HG03571 (cell line): ENCODE data around the gene RNF150.
A peak's percentile ranks its signal among the peaks of the same experiment; 100 is the strongest.

Experiments
- ATAC-seq: cut with Tn5 transposase; IDR thresholded peaks from one replicate; pipeline ENCODE4 v1.9.1; 2021; ENCODE audit not compliant: unreplicated experiment

RNF150 gene

DNA sequence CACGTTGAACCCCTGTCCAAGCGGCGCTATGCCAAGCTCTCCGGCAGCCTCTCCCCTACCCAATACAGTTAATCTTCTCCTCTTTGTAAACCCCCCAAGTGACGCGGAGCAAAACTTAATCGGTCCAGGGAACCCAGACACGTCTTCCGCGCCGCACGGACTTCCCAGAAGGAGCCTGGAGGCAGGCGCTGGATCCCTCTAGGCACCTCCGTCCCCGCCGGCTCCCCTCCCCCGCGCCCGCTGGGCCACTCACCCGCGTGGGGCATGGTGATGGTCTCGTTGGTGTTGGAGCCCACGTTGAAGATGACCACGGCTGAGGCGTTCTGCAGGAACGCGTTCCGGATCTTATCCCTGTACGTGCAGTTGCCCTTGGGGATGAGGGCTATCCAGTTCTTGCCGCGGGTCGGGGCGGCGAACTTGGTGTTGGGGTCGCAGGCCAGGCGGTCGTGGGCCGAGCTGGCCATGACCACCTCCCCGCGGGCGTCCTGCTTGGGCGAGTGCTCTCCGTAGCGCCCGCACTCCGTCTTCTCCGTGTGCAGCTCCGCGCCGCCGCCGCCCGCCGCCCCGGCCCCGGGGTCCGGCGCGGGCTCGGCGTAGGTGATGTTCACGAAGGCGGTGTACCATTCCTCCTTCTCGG, 1.1 kb downstream of the RNF150 start:
- ATAC-seq: no peak

DNA sequence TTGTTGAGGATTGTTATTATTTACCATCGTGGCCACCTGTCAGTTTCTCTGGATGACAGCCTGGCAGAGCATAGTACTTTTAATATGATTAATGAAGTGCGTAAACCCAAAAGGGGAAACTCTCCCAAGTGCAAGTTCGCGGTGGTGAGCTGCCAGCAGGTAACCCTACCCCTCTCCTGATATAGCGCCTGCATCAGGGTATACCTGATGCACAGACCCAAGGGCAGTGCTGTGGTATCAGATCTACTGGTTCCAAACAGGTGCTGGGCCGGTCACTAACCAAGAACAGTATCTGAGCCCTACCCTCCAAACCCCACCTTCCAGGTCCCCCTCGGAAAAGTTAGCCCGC, 1.6 kb downstream of the RNF150 start:
- no peak for ATAC-seq

DNA sequence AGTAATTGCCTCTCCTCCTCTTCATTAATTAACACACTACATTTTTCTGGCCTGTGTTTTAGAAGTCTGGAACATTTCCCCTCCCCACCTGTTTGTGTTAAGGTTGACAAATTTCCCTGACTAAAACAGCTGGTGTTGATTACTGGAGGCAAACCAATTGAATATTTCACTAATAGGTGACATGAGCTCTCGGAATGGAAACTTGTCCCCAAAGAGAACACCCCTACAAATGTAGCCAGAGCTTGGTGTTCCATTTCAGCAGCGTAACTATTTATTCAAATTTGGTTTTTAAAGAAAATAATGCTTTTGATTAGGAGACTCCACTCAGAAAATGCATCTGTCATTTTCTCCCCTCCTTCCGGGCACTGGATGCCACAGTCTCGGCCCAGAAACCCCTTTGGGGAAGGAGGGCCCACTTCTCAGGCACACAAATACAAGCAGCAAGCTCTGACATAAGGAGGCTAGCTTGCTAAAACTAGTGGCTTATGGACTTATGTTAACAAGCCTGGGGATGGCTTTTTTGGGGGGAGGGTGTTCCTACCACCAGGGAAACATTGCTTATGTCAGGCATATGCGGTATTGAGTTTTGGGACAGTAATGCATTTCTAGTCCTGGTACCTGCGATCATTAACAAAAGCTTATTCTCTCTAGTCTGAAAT, 2.2 kb downstream of the RNF150 start:
- ATAC-seq: no peak

DNA sequence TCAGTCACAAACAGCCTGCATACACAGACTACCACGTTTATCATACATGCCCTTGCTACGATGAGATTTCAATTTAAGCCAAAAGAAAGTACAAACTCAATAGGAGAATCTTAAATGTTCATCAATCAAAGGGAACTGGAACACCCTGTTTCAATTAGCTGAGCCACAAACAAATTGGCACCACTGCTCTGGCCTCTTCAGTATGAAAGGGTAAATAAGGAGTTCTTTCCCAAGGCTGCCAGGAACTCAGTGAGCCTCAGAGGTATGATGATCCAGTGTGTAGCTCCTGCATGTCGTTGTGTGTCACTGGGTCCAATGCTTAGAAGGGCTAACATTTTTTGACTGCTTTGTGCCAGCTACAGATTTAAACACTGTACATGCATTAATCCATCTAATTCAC, 5.4 kb downstream of the RNF150 start:
- ATAC-seq: no peak

DNA sequence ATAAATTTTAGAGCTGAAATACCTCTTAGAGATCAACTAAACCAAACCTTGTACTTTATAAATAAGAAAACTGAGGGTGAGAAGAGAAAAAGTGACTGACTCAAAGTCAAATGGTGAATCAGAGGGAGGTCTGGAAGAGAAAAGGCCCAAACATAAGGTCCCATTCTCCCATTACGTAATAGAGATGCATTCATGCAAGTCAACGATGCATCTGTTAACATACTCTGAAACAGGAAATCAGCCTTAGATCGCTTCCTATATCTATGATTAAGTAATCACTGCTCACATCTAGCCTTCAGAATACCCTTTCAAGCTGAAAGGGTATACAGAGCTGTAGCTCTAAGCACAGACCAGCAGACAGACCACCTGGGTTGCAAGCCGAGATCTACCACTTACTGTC, 6.5 kb downstream of the RNF150 start:
- no peak for ATAC-seq

DNA sequence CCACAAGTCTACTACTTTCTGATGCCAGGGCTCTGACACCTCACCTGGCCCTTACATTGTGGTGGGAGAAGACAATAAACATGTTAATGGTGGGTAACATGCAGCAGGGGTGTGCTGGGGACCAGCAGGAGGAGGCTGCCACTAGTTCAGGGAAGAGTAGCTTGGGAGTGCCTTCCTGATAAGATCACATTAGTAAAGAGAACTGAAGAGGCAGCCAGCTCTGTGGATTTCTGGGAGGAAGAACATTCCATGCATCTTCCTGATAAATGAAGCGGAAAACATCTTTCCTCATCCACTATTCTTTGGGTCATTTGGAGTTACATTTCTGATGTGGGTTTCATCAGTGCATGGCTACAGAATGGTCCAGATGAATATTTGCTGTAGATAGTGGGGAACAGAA, 9.0 kb downstream of the RNF150 start:
- ATAC-seq: no peak

DNA sequence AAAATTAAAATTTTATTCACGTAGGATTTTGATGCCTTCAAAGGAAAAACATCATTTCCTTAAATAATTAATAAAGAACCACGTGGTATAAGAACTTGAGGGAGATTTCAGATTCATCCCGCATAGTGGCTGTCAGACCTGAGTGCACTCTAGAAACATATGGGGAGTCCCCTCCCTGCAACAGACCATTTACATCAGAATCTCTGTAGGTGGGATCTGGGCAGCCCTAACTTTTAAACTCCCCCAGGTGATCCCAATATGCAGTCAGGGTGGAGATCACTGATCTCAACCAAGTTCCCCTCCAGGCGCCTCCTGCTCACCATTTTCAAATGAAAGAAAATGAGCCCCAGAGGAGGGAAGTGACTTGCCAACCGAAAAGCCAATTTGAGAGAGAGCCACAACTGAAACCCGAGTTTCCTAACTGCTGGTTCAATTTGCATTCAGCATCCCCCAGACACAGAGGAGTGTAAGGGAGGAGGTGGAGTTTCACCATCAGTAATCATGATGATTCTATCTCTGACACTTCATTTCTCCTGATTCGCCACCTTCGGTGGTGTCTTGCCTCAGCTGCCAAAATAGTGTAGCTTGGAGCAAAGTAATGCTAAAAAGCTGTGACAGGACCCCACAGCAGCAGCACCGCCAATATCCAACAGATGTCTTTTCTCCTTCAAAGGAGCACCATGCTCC, 11.4 kb downstream of the RNF150 start:
- ATAC-seq: peak; percentile 73

DNA sequence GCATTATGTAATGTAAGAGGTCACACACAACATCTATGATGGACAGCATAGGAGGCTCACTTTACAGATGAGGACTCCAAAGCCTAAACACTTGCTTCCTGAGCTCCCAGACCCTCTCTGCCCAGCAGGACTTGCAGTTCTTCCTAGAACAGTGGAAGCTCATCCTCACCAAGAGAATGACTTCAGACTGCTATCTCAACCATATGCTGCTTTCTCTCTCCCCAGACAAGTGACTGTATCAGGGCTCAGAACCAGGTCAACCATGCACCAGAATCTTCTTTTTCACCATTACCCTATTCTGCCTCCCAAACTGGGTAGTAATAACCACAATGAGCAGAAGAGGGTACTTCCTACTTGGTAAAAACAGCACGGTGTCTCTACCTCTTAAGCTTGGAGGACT, 12.2 kb downstream of the RNF150 start:
- no peak for ATAC-seq

DNA sequence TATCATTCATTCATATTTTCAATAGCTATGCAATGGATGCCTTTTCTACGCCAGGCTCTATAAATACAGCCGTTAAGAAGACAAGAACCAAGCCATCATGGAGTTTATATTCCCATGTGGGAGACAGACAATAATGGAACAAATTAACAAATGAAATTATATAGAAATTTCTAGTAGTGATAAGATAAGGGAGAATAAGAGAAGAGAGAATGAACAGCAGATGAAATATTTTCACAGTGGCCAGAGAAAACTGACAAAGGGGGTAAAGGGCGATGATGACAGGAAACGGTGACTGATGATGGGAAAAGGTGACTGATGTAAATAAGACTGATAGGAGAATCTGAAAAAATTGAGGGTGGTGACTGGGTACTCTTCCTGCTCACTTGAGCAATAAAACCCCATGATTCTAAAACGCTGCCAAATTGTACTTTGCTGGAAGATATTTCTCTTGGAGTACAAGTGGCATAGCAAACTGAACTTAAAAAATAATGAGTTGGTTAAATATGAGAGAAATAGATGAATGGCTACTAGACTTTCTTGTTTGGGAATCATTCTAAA, 13.2 kb downstream of the RNF150 start:
- no peak for ATAC-seq

DNA sequence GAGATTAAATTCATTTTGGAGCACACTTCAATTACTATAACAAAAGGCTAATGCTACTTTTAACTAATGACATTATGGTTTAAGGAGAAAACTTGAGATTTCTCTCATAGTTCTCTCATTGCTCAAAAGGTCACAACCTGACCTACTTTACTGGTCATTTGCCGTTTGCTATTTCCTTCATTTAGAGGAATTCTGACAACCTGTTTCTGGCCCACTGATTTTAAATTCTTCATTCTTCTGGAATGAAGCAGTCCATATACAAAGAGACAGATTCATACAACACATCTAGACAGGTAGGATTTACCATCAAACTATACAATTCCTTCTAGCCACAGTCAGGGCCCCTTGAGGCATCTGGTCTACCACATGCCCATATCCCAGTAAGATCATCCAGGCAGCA, 14.2 kb downstream of the RNF150 start:
- ATAC-seq: no peak

DNA sequence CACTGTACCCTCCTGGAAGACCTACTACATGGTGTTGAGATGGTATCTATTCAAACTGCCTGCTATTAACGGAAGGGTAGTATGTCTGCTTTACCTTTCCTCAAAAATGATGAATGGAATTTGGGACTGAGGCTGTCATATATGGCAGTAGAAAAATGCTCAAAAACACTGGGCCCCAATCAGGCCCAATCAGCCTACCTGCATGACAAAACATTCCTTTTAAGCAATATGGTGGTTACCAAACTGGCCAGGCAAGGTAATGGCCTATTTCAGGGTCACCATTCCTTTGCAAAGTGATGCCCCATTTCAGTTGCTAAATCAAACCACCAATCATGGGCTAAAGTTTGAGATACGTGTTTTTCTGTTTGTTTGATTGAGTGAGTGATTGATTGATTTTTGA, 14.9 kb downstream of the RNF150 start:
- no peak for ATAC-seq

DNA sequence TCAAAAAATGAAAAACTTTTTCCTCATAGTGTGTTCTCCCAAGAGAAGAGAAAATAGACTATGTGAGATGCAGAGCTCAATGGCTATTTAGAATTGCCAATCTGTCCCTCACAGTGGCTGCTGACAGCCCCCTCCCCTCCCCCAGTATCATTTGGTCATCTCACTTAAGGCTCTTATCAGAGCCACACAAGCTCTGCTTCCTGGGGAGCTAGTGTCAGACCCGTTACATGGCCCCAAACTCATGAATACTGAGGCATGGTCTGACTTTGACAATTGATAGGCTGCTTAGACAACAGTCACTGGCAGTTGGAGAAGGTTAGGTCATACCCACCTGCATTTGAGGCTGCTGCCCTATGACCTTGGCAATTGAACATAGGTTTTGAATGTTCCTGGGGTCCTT, 15.3 kb downstream of the RNF150 start:
- no peak for ATAC-seq

DNA sequence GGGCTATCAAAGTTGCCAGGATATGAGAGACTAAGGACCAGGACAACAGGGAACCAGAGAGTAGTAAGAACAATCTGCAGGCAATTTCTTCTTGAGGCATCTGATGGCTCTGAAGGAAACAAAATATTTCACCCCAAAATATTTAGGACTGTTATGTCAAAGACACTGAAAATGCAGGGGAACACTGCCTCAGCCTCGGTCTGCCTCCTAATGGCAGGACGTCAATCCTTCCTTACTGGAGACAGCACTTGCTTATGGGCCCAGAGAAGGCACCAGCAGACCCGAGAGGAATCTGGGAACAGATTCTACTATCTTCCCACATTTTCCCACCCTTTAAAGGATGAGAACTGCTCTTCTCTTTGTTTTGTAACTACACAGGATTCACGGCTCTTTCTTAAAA, 23.3 kb downstream of the RNF150 start:
- no peak for ATAC-seq

DNA sequence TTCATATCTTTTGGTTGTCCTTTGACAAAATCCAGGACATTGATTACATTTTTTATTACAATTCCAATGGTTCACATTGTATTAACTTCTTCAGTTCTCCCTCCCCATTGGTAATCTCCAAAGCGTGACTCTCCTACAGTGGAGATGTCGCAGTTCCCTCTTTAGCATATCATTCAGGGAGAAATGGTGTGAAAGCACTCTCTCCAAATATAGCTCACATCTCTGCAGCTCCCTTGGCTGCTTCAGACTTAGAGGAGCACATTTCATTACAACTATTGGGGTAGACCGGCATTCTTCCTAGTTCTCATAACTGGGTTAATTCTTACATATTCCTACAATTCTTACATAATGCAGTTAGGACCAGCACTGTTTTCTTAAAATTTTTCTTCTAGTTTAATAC, 25.3 kb downstream of the RNF150 start:
- no peak for ATAC-seq

DNA sequence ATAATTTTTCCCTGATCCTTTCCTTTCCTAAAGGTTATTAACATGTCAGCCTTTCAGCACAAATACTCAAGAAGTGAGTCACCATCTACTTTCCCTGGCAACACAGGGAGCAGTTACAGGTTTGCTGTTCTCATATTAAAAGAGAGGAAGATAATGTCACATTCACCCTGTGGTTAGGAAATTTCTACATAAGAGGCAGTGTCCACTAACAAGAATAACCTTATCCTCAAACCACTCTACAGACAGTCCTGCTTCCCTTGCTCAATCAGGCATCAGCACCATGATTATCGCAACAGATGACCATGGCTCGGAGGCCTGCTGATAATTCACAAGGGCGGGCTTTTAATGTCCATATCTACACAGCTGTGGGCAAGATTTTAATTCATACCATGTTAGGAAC, 30.9 kb downstream of the RNF150 start:
- ATAC-seq: no peak

DNA sequence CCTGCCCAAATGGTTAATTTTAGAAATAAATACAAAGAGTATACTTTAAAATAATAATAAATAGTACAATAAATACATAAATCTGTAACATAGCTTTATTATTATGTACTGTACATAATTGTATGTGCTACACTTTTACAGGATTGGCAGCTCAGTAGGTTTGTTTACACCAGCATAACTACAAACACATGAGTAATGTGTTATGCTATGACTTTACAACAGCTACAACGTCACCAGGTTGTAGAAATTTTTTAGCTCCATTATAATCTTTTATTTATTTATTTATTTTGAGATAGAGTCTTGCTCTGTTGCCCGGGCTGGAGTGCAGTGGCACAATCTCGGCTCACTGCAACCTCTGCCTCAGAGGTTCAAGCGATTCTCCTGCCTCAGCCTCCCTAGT, 31.8 kb downstream of the RNF150 start:
- no peak for ATAC-seq

DNA sequence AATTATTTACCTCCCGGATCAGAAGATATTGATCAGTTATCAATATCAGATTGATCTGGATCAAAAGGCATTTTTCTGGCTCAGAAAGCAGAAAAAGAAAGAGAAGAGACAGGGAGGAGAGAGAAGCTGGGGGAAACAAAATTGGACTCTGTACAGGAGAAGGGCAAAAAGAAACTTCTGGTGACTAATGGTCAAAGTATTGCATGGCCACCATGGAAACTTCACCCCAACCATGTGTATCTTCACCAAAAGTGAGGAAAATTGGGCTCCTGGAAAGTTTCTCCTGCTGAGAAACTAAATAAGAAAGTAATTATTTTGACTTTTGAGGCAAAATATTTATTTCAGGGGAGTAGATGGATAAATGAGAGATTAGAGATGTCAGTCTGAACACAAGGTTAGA, 33.9 kb downstream of the RNF150 start:
- no peak for ATAC-seq

DNA sequence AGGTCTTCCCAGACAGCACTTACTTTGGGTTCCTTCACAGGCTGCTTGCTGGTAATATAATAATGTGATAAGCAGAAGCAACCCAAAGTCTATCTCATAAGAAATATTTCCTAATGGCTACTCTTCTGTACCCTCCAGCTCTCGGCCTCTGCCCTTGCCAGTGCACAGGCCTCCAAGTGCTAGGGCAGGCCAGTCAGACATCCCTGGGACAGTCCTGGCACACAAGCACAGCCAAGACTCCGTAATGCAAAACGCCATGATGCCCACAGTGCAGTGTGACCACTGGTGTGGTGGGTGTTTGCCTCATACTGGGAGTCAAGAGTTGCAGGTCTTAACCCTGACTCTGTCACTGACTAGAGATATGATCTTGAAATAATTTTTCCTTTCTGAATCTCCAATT, 35.1 kb downstream of the RNF150 start:
- no peak for ATAC-seq

DNA sequence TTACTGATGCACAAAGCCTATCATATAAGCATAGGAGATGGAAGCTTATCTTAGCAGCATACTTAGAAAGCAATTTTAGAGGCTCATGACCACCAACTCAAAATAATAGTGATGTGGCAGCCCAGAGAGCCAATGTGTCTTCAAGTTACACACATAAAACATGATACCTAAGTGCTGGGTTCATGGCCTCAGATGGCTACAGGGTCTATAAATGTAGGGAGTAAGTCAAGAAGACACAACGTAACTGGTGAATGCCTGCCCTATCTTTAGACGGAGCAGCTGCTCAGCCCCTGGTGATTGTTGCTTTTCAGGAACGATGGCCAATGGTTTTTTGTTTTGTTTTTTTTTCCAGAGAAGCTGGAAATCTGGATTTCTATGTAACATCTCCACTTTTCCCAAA, 42.8 kb downstream of the RNF150 start:
- ATAC-seq: no peak

DNA sequence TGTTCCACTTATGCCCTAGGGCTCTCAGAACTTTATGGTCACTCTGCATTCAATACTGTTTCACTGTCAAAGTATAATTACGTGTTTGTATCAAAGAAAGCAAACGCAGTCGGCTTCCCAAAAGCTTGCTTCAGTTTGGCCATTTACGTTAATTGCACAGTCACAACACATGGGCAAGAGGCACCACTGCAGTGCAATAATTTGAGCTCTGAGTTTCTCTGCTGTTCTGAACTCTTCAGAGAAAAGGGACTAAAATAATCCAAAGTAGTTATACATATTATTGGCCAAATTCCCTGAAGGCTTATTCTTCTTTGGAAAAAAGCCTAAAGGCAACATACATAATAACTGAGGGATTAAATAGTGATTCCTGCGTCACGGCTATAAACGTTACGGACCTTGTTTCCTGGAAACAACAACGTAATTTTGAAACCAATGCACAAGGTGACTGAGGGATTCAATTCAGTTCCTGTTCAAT, 51.3 kb downstream of the RNF150 start:
- ATAC-seq: no peak

DNA sequence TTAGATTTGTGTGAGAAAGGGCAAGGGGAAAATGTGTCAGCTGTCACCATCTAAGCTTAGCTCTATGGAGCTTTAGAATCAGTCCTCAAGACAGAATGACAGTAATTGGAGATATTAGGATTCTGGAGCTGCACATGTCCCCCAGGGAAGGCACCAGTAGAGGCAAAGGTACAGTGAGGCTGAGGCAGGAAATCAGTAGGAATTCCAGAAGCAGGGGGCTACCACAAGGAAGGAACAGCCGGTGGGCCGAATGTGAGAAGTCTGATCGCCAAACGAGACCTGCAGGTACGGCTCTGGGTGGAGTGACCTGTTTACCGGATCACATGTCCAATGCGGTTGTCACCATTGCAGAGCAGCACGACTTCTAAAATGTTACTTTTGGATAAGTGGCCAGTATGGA, 52.6 kb downstream of the RNF150 start:
- no peak for ATAC-seq

DNA sequence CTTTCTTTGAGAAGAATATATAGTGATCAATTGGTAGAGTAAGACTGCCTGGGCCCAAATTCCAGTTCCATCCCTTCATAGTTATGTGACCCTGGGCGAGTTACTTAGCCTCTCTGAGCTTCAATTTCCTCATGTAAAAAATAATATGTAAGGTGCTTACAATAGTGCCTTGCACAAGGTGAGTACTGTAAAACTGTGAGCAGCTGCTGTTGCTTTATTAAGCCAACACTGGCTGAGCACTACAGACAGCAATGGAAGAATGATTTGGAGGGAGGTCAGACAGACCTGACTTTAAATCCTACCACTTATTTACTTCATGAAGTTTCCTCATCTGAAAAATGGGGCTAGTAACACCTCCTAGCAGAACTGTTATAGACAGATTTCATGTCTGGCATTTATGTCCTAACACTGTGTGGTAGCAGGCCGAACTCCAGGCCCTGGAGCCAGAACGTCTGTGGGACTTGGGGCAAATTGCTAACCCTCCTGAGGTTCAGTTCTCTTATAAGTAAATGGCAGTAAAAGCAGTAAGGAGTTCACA, 53.8 kb downstream of the RNF150 start:
- ATAC-seq: no peak
